Stimulated activated CD8-positive, alpha-beta memory T cell treated with anti-CD3 and anti-CD28 coated beads, Interleukin-4, amount 100 ng/mL, for 4 hours (primary cell): ENCODE results near the gene GRHL3.
"Not testable (repeated sequence)": the region's sequence is repeated elsewhere in the genome, so short reads cannot be mapped to it uniquely, and the experiment has no call there.

Source experiments
- DNase-seq, 2 donors: peaks; one replicate each; pipeline ENCODE4 v3.0.0-alpha.2; 2020; ENCODE audit warnings: low read depth in 2 of 2, low spot score in 1 of 2

GRHL3 gene

DNA sequence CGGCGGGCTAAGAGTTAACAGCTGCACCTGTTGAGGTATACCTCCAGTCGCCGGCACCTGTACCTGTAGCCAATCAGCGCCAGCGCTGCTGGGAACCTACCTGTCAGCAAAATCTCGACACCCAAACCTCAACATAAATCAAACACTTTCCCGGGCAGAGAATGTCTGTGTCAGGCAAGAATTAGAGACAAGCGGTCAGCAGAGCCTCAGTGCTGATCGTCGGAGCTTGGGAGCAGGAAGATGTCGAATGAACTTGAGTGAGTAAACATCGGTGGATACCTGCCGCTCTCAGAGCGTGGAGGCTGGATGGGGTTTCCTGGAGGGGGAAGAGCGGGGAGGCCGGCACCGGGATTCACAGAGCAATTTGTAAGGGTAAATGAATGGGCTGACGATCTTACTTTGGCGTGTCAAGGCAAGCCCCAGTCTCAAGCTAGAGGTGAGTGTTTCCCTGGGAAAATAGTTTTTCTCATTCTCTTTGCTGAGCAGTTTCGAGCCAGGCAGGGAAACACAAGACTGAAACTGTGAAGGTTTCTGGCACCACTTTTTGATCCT, at the start of gene GRHL3:
TSS of gene GRHL3 (plus strand) at position 46 of the 552 bp plus-strand sequence. CDS start at position 241, 195 bp downstream.
- no peak for DNase-seq

DNA sequence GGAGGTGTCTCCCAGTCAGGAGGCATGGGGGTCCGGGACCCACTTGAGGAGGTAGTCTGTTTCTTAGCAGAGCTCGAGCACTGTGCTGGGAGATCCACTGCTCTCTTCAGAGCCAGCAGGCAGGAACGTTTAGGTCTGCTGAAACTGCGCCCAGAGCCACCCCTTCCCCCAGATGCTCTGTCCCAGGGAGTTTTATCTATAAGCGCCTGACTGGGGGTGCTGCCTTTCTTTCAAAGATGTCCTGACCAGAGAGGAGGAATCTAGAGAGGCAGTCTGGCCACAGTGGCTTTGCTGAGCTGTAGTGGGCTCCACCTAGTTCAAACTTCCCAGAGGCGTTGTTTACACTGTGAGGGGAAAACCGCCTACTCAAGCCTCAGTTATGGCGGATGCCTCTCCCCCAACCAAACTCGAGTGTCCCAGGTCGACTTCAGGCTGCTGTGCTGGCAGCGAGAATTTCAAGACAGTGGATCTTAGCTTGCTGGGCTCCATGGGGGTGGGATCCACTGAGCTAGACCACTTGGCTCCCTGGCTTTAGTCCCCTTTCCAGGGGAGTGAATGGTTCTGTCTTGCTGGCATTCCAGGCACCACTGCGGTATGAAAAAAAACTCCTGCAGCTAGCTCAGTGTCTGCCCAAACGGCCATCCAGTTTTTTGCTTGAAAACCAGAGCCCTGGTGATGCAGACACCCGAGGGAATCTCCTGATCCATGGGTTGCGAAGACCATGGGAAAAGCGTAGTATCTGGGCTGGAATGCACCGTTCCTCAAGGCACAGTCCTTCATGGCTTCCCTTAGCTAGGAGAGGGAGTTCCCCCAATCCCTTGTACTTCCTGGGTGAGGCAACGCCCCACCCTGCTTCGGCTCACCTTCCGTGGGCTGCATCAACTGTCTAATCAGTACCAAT, 44.7 kb upstream of the GRHL3 start:
- not testable (repeated sequence) for DNase-seq

DNA sequence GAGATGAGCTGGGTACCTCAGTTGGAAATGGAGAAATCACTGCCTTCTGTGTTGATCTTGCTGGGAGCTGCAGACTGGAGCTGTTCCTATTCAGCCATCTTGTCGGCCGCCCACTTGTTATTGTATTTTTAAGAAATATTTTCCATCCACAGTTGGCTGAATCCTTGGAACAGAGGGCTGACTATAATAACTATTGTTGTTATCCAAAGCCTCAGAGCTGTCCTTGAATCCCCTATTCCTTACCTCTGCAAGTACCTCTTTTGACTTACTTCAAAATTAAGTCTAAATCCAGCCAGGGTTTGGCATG, 44.1 kb upstream of the GRHL3 start:
- DNase-seq = no peak

GRCh38 chr1:24275510-24275909, 43.6 kb upstream of the GRHL3 start:
- no peak for DNase-seq

DNA sequence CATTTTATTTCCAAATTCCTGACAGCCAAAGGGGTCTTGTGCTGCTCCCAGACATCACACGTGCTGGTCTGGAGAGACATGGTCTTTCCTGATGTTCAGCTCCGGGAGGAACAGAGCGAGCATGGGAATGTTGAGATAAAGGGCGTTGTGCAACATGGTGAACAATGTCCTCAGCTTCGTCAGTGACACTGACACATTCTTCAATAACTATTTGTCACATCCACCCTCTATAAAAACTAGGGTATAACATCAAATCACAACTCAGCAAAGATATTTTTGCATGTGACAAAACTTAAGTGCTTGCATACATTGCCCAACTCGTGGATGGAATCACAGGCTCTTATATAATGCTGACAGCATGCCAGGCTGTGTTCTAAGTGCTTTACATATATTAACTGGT, 42.4 kb upstream of the GRHL3 start:
- no peak for DNase-seq

DNA sequence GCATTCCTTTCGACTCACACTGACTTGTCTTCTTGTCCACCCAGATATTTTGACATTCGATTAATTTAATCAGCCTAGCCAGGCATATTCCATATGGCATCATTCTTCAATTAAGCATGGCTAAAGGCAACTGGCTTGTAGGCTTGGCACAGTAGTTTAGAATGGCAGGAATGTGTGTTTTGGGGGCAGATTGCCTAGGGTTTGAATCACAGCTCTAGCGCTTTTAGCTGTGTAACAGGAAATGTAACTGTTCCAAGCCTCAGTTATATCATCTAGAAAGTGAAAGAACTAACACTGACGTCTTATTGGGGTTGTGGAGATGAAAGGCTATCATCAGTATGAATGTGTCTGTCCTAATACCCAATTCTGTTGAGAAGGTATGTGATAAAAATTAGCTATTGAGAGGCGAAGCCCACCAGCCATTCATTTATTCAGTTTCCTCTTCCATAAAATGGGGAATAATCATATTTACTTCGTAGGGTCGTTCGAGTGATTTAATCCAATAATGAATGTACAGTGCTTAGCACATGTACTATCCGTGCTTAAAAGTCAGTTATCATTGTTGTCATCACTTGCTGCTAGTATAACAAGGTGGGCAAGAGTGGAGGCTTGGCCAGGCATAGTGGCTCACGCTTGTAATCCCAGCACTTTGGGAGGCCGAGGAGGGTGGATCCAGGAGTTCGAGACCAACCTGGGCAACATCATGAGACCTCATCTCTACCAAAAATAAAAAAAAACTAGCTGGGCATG, 41.6 kb upstream of the GRHL3 start:
- DNase-seq = no peak

- DNase-seq = no peak
These were observed 40.4 kb upstream of the GRHL3 start for GRCh38 chr1:24278726-24279125.

DNA sequence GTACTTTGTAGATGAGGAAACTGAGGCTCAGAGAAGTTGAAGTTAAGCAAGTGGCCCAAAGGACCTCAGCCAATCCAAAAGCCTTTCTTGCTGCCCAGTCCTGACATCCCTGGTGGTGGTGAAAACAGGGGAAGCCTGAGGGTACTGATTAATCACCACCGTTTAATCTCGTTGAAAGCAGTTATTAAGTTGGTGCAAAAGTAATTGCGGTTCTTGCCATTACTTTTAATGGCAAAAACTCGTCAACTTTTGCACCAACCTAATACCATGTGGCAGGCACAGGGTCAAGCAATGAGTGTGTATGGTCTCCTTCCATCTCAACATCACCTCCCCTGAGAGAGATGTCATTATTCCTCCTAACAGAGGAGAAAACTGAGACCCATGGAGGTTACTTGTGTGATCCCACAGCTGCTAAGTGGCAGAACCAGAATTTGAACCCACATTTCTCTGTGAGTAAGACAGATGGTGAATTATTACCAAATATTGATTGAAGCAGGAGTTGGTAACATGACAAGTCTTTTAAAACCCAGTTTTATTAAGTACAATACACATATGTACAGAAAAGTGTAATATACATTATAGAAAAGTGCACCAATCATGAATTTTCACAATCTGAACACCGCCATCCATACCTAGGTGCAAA, 39.4 kb upstream of the GRHL3 start:
- DNase-seq = no peak

DNA sequence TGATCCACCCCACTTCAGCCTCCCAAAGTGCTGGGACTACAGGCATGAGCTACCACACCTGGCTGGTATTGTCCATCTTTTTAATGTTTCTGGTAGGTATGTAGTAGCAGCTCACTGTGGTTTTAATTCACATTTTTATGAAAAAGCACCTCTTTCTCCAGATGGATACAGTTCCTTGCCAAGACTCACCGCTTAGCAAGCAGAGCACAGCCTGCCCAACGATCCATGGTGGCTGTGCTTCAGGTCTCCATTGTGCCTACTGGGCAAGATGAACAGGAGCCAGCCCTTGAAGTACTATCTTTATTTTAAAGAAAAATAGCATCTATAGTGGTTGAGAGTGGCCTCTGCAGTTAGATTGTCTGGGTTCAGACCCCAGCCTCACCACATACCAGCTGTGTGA, 37.6 kb upstream of the GRHL3 start:
- DNase-seq = no peak

GRCh38 chr1:24282491-24282890, 36.7 kb upstream of the GRHL3 start:
- no peak for DNase-seq

GRCh38 chr1:24283326-24284155, 35.6 kb upstream of the GRHL3 start:
- DNase-seq = no peak

DNA sequence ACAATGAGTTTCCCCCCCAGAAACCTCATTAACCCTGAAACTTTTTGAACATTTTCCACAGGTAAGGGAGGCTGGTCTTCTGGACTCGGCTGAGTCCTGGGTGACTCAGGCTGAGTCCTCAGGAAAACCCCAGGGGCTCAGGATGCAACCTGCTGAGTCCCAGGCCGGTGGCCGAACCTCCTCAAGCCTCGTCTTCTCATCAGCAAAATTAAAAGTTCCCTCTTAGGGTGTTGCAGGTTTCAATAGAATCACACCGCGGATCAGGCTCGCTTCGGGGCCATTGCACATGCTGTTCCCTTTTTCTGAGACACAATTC, 35.0 kb upstream of the GRHL3 start:
- DNase-seq = no peak

- no peak for DNase-seq
These were observed 33.9 kb upstream of the GRHL3 start for GRCh38 chr1:24285231-24285630.

DNA sequence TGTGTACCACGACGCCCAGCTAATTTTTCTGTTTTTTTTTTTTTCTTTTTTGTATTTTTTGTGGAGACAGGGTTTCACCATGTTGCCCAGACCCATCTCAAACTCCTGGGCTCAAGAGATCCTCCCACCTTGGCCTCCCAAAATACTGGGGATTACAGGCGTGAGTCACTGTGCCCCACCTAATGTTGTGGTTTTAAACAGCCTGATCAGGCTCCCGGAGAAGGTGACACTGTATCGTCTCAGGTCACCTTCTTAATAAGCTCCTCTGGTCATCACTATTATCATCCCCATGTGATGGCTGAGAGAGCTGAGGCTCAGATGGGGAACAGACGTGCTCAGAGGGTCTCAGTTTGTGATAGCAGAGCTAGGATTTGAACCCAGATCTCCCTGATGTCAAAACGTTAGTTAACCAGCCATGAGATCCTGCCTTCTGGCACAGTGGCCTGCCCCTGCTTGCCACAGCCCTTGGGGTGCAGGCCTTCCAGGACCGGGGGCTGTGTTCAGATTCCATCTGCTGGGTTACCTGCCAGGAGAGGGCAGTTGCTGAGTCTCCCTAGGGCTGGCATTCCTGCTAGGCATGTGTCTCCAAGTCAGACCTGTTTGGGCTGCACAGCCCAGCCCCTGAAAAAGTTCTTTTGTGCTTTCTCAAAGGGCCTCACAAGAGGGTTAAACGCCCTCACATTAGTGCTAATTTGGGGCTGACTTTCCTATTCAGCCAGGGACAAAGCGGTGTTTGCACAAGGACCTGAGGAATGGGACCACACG, 32.7 kb upstream of the GRHL3 start:
- no peak for DNase-seq

DNA sequence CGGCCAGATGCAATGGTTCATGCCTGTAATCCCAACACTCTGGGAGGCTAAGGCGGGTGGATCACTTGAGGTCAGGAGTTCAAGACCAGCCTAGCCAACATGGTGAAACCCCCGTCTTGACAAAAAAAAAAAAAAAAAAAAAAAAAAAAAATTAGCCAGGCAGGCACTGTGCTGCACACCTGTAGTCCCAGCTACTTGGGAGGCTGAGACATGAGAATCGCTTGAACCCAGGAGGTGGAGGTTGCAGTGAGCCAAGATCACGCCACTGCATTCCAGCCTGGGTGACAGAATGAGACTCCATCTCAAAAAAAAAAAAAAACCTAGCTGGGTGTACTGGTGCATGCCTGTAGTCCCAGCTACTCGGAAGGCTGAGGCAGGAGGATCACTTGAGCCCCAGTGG, 31.4 kb upstream of the GRHL3 start:
- DNase-seq = not testable (repeated sequence)

GRCh38 chr1:24288479-24288878, 30.7 kb upstream of the GRHL3 start:
- no peak for DNase-seq

- no peak for DNase-seq
These were observed 29.1 kb upstream of the GRHL3 start for GRCh38 chr1:24289937-24290595.

DNA sequence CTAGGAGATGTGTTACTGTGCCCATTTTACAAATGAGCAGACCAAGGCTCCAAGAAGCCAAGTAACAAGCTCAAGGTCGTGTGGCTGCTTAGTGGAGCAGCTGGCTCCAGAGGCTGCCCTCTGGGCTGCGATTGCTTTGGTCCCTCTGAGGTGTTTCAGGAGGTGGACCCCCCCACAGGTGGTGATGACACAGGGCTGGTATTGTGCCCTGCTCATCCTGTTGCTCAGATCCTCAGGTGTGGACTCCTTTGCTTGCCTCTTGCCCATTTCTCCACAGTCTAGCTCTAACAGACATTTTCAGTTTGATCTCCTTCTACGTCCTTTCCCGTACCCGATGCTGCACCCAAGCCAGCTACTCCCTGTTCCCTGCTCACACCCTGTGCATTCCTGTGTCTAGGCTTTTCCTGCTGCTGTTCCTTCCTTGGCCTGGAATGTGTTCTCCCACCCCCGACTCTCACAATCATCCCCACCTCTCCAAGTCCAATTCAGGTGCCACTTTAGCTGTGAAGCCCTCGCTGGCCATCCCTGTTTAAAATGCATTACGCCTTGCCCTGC, 28.1 kb upstream of the GRHL3 start:
- DNase-seq = no peak

DNA sequence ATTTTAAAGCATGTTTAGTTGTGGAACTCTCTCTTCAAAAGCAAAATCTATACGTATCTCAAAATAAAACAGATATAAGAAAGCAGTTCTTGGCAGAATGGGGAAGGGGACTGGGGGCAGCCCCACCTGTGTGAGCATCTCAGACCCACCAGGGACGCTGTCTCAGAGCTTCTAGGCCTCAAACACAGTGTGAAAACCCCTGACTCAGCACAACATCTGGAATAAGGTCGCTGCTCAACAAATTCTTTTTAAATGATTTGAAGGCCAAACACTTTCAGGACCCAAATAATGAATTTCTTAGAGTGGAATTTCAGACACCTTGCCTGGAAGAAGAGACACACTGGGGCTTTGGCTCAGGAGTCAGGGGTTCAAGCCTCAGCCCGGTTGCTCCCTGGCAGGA, 27.1 kb upstream of the GRHL3 start:
- DNase-seq = no peak
